Kidney capillary endothelial cell (primary cell): ENCODE results near the gene FAM163A.
"Not testable (repeated sequence)": the region's sequence is repeated elsewhere in the genome, so short reads cannot be mapped to it uniquely, and the experiment has no call there.

Experiments used
- DNase-seq: peaks from one replicate; pipeline ENCODE4 v3.0.0-alpha.2; 2018; ENCODE audit warnings: low spot score

The FAM163A gene

DNA sequence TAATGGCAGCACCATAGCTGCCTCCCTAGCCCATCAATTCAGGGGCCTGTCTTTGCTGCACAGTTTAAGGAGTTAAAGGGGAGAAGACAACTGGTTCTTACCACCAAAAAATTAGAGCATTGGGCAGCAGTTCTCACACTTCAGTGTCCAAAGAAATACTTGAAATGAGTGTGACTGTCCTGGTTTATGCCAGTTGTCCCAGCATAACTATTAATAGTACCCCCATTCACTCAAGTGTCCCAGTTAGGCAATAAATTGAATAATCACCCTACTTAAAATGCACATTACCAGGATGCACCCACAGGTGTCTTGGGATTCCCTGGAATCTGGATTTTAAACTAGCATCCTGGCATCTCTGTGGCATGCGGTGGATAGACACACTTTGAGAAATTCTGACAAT is 51.1 kb downstream of the FAM163A start:
- no peak for DNase-seq

DNA sequence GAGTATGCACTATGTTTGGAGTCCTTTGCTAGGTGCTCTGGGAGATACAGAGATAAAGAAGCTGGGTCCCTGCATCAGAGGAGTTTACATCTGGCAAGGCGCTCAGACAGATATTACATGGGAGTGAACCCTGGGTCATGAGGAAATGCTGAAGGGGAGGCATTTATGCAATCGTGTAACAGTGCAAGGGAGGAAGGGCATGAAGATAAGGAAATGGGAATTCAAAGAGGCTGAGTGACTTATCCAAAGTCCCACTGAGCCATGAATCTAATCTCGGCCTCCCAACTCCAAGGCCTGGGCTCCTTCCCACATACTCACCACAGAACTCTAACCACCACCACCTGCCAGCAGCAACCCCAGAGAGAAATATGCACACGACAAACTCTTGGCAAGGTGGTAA is 51.6 kb downstream of the FAM163A start:
- no peak for DNase-seq

DNA sequence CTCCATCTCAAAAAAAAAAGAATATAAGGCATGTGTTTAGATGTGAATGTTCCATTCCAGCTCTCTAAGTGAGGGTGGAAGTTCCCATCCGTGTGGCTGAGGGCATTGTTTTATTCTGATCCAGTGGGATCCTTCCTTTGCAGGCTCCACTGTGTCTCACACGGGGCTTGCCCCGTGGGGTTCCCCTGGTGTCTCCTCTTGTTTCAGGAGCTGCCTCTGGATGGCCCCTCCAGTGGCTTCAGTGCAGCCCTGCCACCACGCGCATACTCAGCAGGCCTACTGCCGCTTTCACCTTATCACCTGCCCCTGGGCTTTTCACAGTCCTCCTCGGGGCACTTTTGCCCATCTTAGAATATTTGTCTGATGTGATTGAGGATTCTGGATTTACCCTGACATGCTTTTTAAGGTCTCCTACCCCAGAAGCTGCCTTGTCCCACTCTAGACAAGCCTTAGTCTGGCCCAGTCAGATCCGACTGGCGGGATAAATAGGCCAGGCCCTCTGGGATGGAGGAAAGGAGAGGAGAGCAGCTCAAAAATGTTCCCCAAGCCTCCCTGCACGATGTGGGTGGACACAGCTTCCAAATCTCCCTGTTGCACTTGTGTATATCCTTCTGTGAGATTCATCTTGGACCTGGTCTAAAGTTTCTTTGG is 55.2 kb downstream of the FAM163A start:
- no peak for DNase-seq

DNA sequence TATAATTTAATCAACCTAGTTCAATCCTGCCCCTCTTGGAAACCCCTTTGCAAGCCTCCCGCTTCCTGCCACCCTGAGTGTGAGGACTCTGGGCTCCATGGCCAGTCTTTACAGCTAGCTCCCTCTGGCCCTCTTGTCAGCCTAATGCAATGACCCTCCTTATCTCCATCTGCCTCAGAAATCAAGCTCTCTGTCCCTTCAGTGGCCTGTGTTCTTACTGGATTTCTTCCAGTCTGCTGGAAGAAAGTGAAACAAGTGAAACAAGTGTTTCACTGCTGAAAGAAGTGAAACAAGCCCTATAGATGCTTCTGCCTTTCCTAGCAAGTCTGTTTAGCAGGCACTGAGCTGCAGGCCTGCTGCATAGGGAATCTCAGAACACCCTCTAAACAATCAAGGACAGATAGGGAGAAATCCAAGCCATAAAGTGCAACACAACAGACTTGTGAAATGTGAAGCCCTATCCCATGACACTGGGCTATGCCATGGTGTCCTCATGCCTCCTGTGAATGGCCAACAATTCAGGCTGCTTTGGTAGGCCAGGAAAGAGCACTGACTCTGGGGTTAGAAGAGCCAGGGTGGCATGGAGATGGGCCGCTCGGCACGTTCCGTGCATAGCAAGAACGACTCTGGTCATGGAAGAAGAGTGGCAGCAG is 55.9 kb downstream of the FAM163A start:
- DNase-seq: no peak

DNA sequence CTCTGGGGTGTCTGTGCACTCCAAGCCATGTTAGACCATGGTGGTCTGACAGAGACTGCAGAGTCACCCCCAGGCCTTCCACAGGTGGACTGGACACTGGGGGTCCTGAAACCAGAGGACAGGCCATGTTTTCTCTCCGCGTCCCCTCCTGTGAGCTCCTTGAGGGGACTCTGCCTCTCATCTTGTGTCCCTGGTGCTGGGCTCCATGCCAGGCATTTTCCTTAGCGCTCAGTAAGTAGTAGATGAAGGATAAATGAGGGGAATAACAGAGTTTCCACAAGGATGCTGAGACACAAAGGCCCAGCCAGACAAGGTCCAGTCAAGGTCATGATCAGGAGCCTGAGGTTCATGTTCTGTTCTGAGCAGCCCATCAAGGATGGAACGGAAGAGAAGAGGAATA is 57.4 kb downstream of the FAM163A start:
- no peak for DNase-seq

DNA sequence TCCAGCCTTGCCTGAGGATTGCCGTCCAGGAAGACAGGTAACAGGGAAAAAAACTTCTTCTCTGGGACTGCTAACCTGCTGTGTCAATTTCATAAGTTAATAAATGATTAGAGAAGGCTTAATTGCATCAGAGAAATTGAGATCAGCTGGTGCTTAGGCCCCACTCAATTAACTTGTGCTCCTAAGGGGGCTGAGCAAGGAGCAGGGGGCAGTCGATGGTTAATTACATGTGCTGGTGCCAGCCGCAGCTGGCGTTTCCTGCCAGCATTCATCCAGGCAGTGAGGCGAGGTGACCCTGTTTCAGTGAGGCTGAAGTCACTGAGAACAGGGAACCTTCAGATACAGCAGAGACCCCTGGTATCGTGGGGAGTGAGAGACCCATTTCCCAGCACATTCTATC is 60.0 kb downstream of the FAM163A start:
- no peak for DNase-seq

DNA sequence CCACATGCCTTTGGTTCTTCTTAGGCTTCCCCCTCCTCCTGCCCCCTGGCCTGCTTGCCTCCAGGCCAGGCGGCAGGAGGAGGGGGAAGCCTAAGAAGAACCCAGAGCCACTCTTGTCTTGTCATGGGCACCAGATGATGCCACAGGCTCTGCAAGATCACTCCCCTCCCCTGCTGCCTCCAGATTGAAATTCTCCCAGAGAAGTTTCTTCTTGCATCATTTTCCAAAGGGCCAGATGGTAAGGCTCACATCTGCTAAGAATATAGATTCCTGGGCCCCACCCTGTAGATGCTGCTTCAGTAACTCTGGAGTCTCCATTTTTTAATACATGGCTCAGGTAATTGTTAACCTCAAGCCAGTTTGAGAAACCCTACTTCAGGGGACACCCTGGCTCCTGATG is 60.8 kb downstream of the FAM163A start:
- no peak for DNase-seq

DNA sequence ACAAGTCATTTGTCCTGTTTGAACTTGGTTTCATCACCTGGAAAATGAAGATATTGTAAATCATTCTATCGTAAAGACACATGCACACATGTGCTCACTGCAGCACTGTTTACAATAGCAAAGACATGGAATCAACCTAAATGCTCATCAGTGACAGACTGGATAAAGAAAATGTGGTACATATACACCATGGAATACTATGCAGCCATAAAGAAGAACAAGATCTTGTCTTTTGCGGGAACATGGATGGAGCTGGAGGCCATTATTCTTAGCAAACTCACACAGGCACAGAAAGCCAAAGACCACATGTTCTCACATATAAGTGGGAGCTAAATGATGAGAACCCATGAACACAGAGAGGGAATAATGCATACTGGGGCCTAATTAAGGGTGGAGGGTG is 61.3 kb downstream of the FAM163A start:
- DNase-seq: not testable (repeated sequence)

DNA sequence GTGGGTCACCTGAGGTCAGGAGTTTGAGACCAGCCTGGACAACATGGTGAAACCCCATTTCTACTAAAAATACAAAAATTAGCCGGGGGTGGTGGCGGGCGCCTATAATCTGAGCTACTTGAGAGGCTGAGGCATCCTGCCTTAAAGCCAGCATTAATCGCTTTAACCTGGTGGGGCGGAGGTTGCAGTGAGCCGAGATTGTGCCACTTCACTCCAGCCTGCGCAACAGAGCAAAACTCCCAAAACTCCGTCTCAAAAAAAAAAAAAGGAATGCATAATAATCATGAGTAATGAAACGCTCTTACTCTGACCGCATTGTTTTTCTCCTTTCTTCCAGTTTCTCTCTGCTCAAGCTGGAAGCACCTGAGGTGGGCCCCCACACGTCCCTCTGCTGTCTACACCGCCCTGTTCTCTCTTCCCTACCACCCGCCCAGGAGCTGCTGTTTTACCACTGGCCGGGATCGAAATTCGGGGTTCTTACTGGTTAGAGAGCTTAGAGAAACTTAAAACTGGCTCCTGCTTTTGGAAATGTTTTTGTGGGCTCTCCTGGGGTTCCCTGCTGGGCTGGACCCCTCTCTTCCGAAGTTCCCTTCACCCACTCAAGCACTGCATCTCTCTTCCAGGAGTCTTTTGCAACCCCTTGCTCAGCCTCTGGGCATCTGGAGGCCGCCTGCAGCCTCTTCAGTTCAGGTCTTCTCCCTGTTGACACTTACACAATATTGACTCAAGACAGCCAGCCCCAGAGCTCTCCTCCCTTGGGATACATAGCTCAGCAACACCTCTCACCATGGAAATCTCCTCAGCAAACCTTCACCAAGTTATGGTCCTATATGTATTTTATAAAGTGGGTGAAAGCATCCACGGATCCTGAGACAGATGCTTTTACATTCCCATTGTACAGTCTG is 62.5 kb downstream of the FAM163A start:
- DNase-seq: no peak

DNA sequence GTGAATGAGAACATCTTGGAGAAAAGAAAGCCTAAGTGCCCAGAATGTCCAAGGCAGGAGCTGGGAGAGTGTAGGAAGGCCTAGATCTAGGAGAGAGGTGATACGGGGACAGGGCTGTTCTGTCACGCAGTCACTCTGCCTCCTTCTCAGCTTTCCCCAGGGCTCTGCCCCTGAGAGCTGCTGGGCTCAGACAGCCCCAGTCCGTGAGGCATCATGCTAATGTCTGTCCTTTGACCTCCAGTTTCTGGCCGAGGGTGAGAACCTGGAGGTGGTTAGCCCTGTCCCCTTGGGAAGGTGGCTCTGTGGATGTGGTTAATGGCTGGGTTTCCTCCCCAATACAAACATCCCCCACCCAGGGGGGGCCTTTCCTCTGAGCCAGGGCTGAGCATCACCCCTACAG is 63.2 kb downstream of the FAM163A start:
- no peak for DNase-seq

DNA sequence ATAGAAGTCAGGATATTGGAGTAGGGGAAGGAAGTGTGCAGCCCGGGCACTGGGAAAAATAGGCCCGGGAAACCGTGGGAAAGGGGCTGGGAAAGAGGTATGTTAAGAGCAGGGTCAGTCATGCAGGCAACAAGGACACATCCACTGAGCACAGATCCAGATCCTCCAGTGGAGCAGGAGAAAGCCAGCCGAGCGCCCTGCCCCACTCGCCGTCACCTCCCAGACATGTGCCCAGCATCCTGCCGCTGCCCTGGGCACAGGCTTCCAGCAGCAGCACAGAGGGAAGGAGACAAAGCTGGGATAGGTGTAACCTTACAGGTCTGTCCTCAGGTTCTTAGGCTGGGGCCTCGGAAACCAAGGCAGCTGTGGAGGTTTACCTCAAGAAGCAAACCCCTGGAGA is 64.2 kb downstream of the FAM163A start:
- no peak for DNase-seq

DNA sequence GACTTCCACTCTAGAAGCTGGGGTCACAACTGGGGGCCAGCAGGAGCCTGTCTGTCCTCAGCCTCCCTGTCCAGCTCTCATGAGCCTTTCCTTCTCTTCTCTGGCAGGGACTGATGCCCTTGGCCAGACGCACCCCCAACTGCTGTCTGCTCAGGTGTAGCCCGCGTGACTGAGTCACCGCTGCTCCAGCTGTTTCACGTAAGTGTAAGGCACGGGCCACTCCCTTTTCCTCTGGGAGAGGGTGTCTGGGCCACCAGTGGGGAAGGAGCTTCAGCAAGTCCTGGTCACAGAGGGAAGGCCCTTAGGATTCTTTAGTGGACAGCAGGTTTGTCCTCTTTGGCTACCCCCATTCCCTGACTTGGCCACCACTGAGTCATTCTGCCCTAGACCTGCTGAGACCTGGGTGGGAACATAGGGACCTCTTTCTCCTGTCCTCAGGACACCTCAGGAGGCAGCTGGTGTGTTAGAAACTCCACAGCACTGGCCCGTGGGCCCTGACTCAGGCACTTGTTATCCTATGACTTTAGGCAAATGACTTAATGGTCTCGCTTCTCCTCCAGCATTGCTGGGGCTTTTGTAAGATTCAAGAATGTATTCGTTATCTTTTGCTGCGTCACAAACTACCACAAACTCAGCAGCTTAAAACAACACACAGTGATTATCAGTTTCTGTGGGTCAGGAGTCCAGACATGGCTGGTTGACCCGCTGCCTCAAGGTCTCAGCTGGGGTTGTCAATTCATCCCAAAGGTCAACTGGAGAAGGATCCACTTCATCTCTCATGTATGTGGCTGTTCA is 64.8 kb downstream of the FAM163A start:
- no peak for DNase-seq

DNA sequence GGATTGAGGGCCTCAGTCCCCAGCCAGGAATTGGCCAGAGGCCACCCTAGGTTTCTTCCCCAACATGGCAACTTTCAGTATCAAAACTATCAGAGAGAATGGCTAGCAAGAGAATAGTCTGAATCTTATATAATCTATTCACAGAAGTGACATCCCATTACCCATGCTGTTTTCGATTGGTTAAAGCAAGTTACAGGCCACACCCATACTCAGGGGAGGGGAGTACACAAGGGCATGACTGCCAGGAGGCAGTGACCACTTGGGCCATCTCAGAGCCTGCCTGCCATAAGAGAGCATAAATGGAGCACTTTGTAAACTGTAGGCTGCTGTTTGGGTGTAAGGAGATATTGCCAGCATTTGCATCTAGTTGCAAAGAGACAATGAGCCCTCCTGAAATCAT is 65.4 kb downstream of the FAM163A start:
- no peak for DNase-seq

DNA sequence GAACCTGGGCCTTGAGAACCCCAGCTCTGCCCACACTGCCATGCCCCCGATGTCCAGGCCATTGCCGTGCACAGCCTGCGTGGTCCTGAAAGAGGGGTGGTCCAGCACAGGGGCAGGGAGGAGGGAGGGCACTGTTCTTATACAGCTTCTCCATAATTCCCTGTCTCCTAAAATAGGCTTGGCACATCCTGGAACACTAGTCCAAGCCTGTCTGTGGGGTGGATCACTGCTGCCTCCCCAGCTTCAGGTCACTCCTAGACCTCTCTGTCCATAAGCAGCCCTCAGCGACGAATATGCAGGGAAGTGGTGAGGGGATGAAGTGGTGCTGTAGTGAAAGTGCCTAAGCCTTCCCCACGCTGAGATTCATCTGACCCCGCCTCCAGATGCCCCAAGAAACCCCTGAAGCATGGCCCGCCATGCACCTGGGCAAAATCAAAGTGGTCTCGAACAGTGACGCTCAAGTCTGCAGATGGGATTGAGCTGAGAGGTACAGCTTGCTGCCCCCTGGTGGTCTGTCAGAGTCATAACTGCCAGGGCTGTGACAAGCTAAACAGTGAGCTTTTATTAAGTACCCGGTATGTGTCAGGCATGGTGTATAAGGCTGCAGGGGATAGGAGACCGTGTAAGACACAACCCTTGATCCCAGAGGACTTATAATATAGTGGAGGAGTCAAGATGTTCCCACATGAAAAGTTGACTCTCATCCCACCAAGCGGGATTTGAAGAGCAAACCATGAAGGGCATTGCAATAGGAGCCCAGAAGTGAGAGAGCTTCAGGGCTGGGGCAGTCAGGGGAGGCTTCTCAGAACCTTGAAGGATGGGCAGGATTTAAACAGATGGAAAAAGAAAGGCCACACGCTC is 66.6 kb downstream of the FAM163A start:
- DNase-seq: peak; percentile 67

DNA sequence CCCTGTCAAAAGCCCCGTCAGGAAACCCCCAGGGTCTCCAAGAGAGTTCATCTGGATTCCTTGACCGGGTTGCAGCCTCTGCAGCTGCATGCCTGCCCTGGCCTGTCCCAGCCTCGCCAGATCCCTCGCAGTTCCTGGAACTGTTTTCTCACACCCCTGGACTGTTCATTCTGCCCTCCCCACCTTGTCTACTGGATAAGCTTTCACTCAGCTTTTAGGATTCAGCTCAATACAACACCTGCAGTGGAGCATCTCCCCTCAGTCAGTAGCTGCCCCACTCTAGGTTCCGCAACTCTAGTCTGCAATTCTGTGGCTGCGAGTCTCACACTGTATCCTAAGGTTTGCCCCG is 67.2 kb downstream of the FAM163A start:
- no peak for DNase-seq

DNA sequence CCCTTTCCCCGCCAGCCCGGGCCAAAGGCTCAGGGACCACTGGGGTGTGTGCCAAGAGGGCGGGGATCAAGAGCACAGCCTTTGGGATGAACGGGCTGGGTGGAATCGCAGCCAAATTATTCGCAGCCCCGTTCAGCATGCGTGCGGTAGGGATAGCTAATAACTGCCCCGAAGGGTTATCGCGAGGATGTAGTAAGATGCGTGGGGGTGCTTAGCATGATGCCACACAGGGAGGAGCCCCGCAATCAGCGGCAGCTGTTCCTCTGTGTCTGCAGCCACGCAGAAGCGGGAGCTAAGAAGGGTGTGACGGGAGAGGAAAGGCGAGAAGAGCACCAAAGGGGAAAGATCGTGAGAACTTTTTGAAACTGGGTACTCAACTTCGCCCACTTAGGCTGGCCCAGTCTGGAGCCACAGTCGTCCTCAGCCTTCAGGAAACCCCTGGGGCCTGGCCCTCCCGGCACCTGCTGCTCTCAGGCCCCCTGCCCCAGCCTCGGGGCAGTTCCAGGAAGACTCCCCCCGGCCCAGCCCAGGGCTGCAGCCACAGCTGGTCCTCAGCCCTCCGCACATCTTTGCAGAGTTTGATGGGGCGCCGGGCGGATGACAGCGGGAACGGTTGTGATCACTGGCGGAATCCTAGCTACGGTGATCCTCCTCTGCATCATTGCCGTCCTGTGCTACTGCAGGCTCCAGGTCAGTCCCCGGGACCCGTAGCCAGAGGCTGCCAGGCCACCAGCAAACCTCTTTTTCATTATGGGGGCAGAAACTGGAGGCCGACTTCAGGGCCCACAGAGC is 69.6 kb downstream of the FAM163A start:
- DNase-seq: no peak

DNA sequence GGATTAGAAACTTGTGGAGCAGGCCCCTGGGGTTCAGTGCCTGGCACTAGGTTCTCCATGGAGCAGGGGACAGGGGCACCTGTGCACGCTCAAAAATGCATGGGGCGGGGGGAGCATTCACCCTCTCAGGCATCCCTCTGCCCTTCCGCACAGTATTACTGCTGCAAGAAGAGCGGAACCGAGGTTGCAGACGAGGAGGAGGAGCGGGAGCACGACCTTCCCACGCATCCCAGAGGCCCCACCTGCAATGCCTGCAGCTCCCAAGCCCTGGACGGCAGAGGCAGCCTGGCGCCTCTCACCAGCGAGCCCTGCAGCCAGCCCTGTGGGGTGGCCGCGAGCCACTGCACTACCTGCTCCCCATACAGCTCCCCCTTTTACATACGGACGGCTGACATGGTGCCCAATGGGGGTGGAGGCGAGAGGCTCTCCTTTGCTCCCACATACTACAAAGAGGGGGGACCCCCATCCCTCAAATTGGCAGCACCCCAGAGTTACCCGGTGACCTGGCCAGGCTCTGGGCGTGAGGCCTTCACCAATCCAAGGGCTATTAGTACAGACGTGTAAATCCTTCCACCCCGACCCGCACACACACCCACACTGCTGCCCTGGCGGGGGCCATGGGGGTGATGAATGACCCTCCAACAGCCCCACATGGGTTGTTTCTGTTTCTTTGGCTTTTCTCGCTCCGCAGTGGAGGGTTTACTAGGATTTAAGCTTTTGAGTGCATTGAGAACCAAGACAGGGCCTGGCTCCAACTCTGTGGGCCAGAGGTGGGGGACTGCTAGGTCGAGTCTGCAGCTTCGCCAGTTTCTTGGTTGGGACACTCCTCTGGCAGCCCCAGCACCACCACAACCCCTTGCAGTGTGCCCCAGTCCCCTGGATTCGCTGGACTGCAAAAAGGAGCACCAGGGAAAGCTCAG is 70.8 kb downstream of the FAM163A start:
- no peak for DNase-seq

DNA sequence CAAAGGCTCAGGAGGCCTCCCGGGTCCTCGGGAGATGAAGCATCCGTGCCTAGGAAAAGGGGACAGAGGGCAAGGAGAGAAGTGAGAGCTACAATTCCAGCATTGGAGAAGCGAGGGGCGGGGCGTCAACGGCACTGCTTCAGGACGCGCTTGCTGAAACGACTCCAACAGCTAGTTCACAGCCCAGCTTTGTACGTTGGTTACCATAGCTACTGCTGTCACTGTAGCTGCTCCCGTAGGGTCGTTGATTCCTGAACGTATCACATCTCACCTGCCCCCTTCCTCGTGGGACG is 71.4 kb downstream of the FAM163A start:
- no peak for DNase-seq

DNA sequence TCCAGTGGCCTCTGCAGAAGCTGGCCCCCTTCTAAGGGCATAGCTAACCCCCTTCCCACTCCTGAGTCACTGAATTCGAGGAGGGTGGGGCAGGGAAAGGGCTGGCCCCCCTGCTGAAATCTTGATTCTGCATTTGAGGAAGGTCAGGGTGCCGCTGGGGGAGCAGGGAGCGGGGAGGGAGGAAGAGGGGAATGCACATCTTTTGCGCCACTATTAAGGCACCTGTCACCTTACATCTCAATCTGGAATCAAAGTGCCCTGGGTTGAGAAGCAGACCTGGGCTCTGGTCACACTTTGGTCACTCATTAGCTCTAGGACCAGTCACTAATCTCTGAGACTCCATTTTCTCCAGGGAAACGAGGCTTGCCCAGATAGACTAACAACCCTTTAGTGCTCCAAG is 72.5 kb downstream of the FAM163A start:
- no peak for DNase-seq
